ENCODE results near the gene SYT11. TPM values are rescaled to one million over a fixed set of nuclear protein-coding genes. Genes with fewer than 3 reads are reported as not detected.
A peak's percentile ranks its signal among the peaks of the same experiment; 100 is the strongest.

SYT11 gene
- total and polyA plus RNA-seq, 10 of the 15 experiments (the other 5 are each of a cell fraction or from before 2014, with no cell fraction given) = 7.7 to 21.2 (median 13.5) TPM

- TF ChIP-seq ZNF592 (IDR thresholded peaks at IDR 0.05) (no peak), TBL1XR1 (IDR thresholded peaks at IDR 0.05; ENCODE audit: low read depth, low read length) (no peak), ELK1 (IDR thresholded peaks at IDR 0.05; ENCODE audit: low read depth, low read length) (no peak), HDGF (IDR thresholded peaks at IDR 0.05) (no peak), TCF3 (IDR thresholded peaks at IDR 0.05; ENCODE audit: borderline replicate concordance, insufficient read depth, low read depth, low read length) (no peak), YBX1 (IDR thresholded peaks at IDR 0.05) (no peak)
These were observed 22.9 kb downstream of the SYT11 start (continued) for GRCh38 chr1:155882235-155882634.

- H2AFZ ChIP-seq (ENCODE audit: control insufficient read depth, low read depth, low read length) = no peak overlapping the region
- peaks cover 7% of the 10 kb centered on the region for H3K4me1 ChIP-seq (ENCODE audit: control insufficient read depth, insufficient read depth, low read length)
- no peak for ATAC-seq
- 0 out of 2 replicates have a peak overlapping the region, but pooled peaks have one; percentile 6 for H3K27ac ChIP-seq (ENCODE audit: control insufficient read depth, insufficient read depth)
- ChIA-PET SMC1A (ENCODE audit: uncharacterized antibody, unreplicated experiment) (interaction anchor here (0.6 to 3.9 kb wide), 13 partner anchors 10 to 246 kb away, joined by 3 to 29 read pairs (median 4); partner anchors contain the start of genes GON4L and SYT11), RAD21 (ENCODE audit: unreplicated experiment) (interaction anchor here (0.7 to 2.3 kb wide), 11 partner anchors 11 to 184 kb away, joined by 3 to 17 read pairs (median 4); partner anchors contain the start of gene SYT11), POLR2A (interaction anchor here (0.6 to 3.1 kb wide), 7 partner anchors 8 to 577 kb away, joined by 3 to 22 read pairs (median 4); partner anchors contain the start of gene SYT11), CTCF (interaction anchor here (0.8 to 2.3 kb wide), 7 partner anchors 10 to 400 kb away, joined by 3 to 8 read pairs (median 3); partner anchors contain the start of genes SMG5 and SYT11)
- no peaks in the 10 kb centered on the region for H3K9me3 ChIP-seq (replicated peaks; ENCODE audit: control insufficient read depth, insufficient read depth, low read length)
- H3K27me3 ChIP-seq (replicated peaks in 1 of 2; ENCODE audit: control insufficient read depth in 2 of 2, insufficient read depth in 2 of 2, low read length in 1 of 2) = no peaks in the 10 kb centered on the region
- intact Hi-C loops (cut with micrococcal nuclease; ENCODE audit: unreplicated experiment) (no loop called here), in situ Hi-C loops (cut with MboI) (no loop called here)
- H3K36me3 ChIP-seq (ENCODE audit: control insufficient read depth in 2 of 2, insufficient read depth in 2 of 2, low read length in 1 of 2) = no peaks in the 10 kb centered on the region; a peak in 2 of 4 replicates
- H4K20me1 ChIP-seq (ENCODE audit: control insufficient read depth, insufficient read depth) = no peaks in the 10 kb centered on the region
- 74% methylated on average over 2 of the region's 2 CpGs for WGBS (ENCODE audit: insufficient coverage, insufficient replicate concordance, low lambda C conversion rate, missing lambda C conversion rate)
- DNase-seq (ENCODE audit: low read depth, low spot score) = no peak
- peak overlapping the region; percentile 36 for H3K4me2 ChIP-seq (ENCODE audit: control insufficient read depth, insufficient read depth)
- no peak for FAIRE-seq
- H3K9ac ChIP-seq (ENCODE audit: control insufficient read depth, insufficient read depth, low read length) = no peak overlapping the region
- no peak overlapping the region for H3K4me3 ChIP-seq
- no peaks in the 10 kb centered on the region for H3K79me2 ChIP-seq (ENCODE audit: control insufficient read depth, insufficient read depth, low read length)
- BruUV-seq (replicated peaks) = no TSS peak
- TF ChIP-seq HDGF (IDR thresholded peaks at IDR 0.05) (no peak), ZNF24 (IDR thresholded peaks at IDR 0.05) (no peak), ZNF687 (IDR thresholded peaks at IDR 0.05) (no peak), STAT3 (IDR thresholded peaks at IDR 0.05; ENCODE audit: low read depth, low read length) (no peak), DPF2 (IDR thresholded peaks at IDR 0.05) (no peak), SMARCA5 (IDR thresholded peaks at IDR 0.05) (no peak), MTA2 (IDR thresholded peaks at IDR 0.05; ENCODE audit: low read depth) (no peak)
These were observed 23.4 kb downstream of the SYT11 start for GRCh38 chr1:155882766-155883165.

Data from GM12878 (cell line).